Activated CD4-positive, CD25-positive, alpha-beta regulatory T cell treated with anti-CD3 and anti-CD28 coated beads, Interleukin-2, amount 50 U/mL, for 72 hours (primary cell): ENCODE measurements around the gene DEAF1.

ENCODE experiments used
- DNase-seq: peaks from one replicate; pipeline ENCODE4 v3.0.0; 2021

DEAF1 gene

GRCh38 chr11:721247-721740, 26.3 kb upstream of the DEAF1 start:
- DNase-seq, result no peak

- no peak for DNase-seq
These were observed 25.7 kb upstream of the DEAF1 start for GRCh38 chr11:720642-721246.

GRCh38 chr11:720017-720641, 25.1 kb upstream of the DEAF1 start:
- DNase-seq, result no peak

GRCh38 chr11:719214-720016, 24.4 kb upstream of the DEAF1 start:
- no peak for DNase-seq

GRCh38 chr11:714436-714835, 19.4 kb upstream of the DEAF1 start:
- DNase-seq, result no peak

- no peak for DNase-seq
These were observed 14.3 kb upstream of the DEAF1 start for GRCh38 chr11:709109-709997.

GRCh38 chr11:708511-708910, 13.5 kb upstream of the DEAF1 start:
- DNase-seq, result no peak

- DNase-seq, result no peak
These were observed 12.9 kb upstream of the DEAF1 start for GRCh38 chr11:707817-708420.

GRCh38 chr11:706957-707816, 12.2 kb upstream of the DEAF1 start:
- DNase-seq, result no peak

- DNase-seq, result no peak
These were observed 11.5 kb upstream of the DEAF1 start for GRCh38 chr11:706439-706956.

GRCh38 chr11:705646-706438, 10.8 kb upstream of the DEAF1 start, which contains the start of gene EPS8L2:
Gene EPS8L2, plus strand, starts transcription at chr11:706231. Its CDS starts 3,177 bp downstream, at chr11:709408.
- DNase-seq, result no peak

- DNase-seq, result no peak
These were observed 10.0 kb upstream of the DEAF1 start for GRCh38 chr11:704781-705645.

- no peak for DNase-seq
These were observed 9.2 kb upstream of the DEAF1 start for GRCh38 chr11:704228-704674.

- DNase-seq, result no peak
These were observed 8.5 kb upstream of the DEAF1 start for GRCh38 chr11:703506-703905.

- no peak for DNase-seq
These were observed 7.7 kb upstream of the DEAF1 start for GRCh38 chr11:702462-703461.

GRCh38 chr11:701741-702461, 6.9 kb upstream of the DEAF1 start:
- no peak for DNase-seq

- no peak for DNase-seq
These were observed 4.7 kb upstream of the DEAF1 start for GRCh38 chr11:699753-700152.
